ENCODE data around the gene TBXAS1. TPM values are rescaled to one million over a fixed set of nuclear protein-coding genes. Genes with fewer than 3 reads are reported as not detected.

TBXAS1 gene
- total RNA-seq, 2 donors from 2014 or later: 12.0 to 17.0 TPM

- H3K4me3 ChIP-seq: no peak overlapping the region
- peaks cover 5% of the 10 kb centered on the region for H3K4me1 ChIP-seq
- no peaks in the 10 kb centered on the region for H3K9me3 ChIP-seq
- no peaks in the 10 kb centered on the region for H3K27me3 ChIP-seq
- intact Hi-C loops (cut with DNase I): loop anchor here (10.0 kb wide), 1 partner anchor 261 kb away; no protein-coding TSS in a partner anchor
- H3K9ac ChIP-seq (ENCODE audit: low read depth in 2 of 2, low read length in 2 of 2): no peak overlapping the region
- no peak for DNase-seq
- TF ChIP-seq, protein P1, sequence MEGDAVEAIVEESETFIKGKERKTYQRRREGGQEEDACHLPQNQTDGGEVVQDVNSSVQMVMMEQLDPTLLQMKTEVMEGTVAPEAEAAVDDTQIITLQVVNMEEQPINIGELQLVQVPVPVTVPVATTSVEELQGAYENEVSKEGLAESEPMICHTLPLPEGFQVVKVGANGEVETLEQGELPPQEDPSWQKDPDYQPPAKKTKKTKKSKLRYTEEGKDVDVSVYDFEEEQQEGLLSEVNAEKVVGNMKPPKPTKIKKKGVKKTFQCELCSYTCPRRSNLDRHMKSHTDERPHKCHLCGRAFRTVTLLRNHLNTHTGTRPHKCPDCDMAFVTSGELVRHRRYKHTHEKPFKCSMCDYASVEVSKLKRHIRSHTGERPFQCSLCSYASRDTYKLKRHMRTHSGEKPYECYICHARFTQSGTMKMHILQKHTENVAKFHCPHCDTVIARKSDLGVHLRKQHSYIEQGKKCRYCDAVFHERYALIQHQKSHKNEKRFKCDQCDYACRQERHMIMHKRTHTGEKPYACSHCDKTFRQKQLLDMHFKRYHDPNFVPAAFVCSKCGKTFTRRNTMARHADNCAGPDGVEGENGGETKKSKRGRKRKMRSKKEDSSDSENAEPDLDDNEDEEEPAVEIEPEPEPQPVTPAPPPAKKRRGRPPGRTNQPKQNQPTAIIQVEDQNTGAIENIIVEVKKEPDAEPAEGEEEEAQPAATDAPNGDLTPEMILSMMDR (IDR thresholded peaks at IDR 0.05): no peak
- H3K36me3 ChIP-seq: peaks cover 4% of the 10 kb centered on the region
- no peak overlapping the region for H3K27ac ChIP-seq
These were observed 224.9 kb downstream of the TBXAS1 start for GRCh38 chr7:140053812-140054539.

DNA sequence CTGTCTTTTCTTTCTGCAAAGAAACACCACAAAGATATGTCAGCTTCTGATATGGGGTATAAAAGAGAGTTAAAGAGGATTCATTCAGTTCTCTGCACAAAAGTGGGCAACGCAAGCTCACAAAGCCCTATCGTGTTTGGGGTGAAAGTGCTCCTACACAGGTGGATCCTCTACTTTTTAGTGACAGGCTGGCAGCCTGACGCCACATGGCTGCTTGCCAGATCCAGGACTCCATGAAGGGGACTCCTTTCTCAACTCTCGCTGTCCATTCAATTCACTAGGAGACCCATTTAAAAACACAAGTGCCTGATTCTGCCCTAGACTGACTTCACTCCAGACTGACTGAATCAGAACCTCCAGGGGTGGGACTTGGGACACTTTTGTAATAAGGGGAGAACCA lies 225.7 kb downstream of the TBXAS1 start:
- intact Hi-C loops (cut with DNase I): loop anchor here (10.0 kb wide), 1 partner anchor 260 kb away; no protein-coding TSS in a partner anchor
- Histone ChIP-seq H3K4me1 (peaks cover 1% of the 10 kb centered on the region), H3K27me3 (no peaks in the 10 kb centered on the region), H3K9ac (ENCODE audit: low read depth in 2 of 2, low read length in 2 of 2) (no peak overlapping the region), H3K27ac (no peak overlapping the region), H3K4me3 (no peak overlapping the region), H3K36me3 (peaks cover 4% of the 10 kb centered on the region), H3K9me3 (no peaks in the 10 kb centered on the region)
- TF ChIP-seq, protein P1 (IDR thresholded peaks at IDR 0.05): no peak
- no peak for DNase-seq

DNA sequence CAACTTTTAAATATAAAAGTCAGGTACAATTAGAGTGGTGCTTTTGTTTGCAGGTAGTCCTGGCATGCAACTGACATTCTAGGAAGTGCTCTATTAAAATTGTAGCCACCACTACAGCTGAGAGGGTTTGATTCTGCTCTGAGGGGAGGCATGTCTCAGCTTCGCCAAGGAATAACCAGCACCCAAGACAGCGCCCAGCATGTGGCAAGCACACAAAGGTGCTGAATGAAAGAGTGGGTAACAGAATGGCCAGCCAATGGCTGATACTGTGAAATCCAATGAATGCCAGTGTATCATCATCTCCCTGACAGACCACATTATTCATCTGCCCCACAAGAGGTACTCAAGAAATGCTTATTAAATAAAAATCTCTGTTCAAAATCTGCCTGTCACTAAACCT lies 226.8 kb downstream of the TBXAS1 start:
- TF ChIP-seq, protein P1 (IDR thresholded peaks at IDR 0.05): no peak
- H3K9ac ChIP-seq (ENCODE audit: low read depth in 2 of 2, low read length in 2 of 2): no peak overlapping the region
- H3K4me3 ChIP-seq: no peak overlapping the region
- H3K9me3 ChIP-seq: no peaks in the 10 kb centered on the region
- no peak for DNase-seq
- peaks cover 4% of the 10 kb centered on the region for H3K36me3 ChIP-seq
- peaks cover 8% of the 10 kb centered on the region for H3K4me1 ChIP-seq
- no peak overlapping the region for H3K27ac ChIP-seq
- H3K27me3 ChIP-seq: no peaks in the 10 kb centered on the region
- intact Hi-C loops (cut with DNase I): loop anchor here (10.0 kb wide), 1 partner anchor 259 kb away; no protein-coding TSS in a partner anchor

DNA sequence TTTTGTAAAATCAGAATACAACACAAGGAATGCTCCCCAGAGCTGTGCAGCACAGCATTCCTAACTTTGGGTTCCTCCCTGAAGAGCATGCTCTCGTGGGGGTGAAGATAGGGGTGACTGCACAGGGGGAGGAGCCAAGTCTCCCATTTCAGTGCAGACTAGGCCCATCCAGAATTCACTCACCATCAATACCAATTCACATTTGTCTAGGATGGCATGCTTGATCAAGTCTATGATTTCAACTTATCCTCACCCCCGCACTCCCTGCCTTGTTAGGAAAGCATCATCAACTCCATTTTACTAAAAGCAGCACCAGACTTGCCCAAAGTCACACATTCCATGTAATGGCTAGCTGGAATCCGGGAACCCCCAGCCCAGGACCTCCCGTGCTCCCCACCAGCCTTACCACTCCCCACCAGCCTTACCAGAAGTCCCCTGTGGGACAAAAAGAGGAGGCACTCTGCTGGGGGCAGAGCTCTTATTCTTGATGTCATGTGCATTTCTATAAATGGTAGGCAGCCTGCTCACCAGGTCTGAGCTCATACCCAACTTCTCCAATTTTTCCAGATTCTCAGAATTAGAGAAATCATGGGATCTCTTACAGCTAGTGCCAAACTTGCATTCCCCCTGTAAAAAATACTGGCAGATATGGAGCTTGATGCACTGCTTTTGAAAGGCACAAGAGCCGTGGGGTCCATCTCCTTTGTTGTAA lies 227.5 kb downstream of the TBXAS1 start:
- peaks cover 4% of the 10 kb centered on the region for H3K36me3 ChIP-seq
- intact Hi-C loops (cut with DNase I): loop anchor here (10.0 kb wide), 1 partner anchor 258 kb away; no protein-coding TSS in a partner anchor
- H3K9me3 ChIP-seq: no peaks in the 10 kb centered on the region

DNA sequence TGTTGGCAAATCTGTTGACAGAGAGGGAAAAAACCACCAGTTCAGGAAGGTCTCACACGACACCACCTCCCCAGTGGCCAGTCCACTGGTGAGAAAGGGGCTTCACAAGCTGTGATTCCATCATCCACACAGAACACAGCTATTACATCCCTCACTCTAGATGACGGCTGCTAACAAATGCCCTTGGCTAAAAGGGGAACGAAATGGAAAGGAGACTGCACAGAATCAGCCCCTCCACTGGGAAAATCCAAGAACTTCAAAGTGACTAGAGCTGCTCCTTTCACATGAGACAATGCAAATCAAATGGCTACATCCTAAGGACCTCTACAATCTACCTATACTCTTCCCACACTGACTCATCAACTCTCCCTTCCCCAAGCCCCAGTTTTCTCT lies 228.1 kb downstream of the TBXAS1 start:
- TF ChIP-seq, protein P1 (IDR thresholded peaks at IDR 0.05): no peak
- Histone ChIP-seq H3K36me3 (peaks cover 4% of the 10 kb centered on the region), H3K4me3 (no peak overlapping the region), H3K27me3 (no peaks in the 10 kb centered on the region), H3K9me3 (no peaks in the 10 kb centered on the region), H3K9ac (ENCODE audit: low read depth in 2 of 2, low read length in 2 of 2) (no peak overlapping the region), H3K27ac (no peak overlapping the region), H3K4me1 (peaks cover 11% of the 10 kb centered on the region)
- DNase-seq: no peak
- intact Hi-C loops (cut with DNase I): loop anchor here (10.0 kb wide), 1 partner anchor 258 kb away; no protein-coding TSS in a partner anchor

More for the DNA sequence above, 227.5 kb downstream of the TBXAS1 start:
- Histone ChIP-seq H3K27ac (no peak overlapping the region), H3K9ac (ENCODE audit: low read depth in 2 of 2, low read length in 2 of 2) (no peak overlapping the region), H3K27me3 (no peaks in the 10 kb centered on the region), H3K4me3 (no peak overlapping the region), H3K4me1 (peaks cover 11% of the 10 kb centered on the region)
- TF ChIP-seq, protein P1 (IDR thresholded peaks at IDR 0.05): no peak
- DNase-seq: no peak
